ENCODE data around the gene CREBBP.
"Not testable (repeated sequence)": the region's sequence is repeated elsewhere in the genome, so short reads cannot be mapped to it uniquely, and the experiment has no call there.

GRCh38 chr16:3911741-3912140 is 31.2 kb upstream of the CREBBP start:
- TF ChIP-seq CTCF (IDR thresholded peaks at IDR 0.05; ENCODE audit: extremely low read depth in 1 of 2, insufficient read depth in 1 of 2, low read depth in 1 of 2, low read length in 2 of 2); GATA2 (IDR thresholded peaks at IDR 0.05; ENCODE audit: insufficient read depth, insufficient read length, low read depth, low read length); POLR2A (IDR thresholded peaks at IDR 0.05; ENCODE audit: low read depth, low read length); MYC (IDR thresholded peaks at IDR 0.05; ENCODE audit: low read depth, low read length): not testable (repeated sequence)

All from endothelial cell of umbilical vein (primary cell).